DND-41 (cell line): Measurements from ENCODE around the gene NOSIP.

Experiments
- EZH2 ChIP-seq: IDR thresholded peaks from 3 replicates; pipeline ENCODE4 v1.6.1; 2012; ENCODE audit warnings: borderline replicate concordance, low read depth, mild to moderate bottlenecking, moderate library complexity, low read length, inconsistent platforms; ENCODE audit not compliant: severe bottlenecking
- TF ChIP-seq, protein P1 (sequence below): IDR thresholded peaks from 2 replicates; pipeline ENCODE4 v1.5.1; 2012; ENCODE audit warnings: borderline replicate concordance, low read length, moderate library complexity, mild to moderate bottlenecking; ENCODE audit not compliant: poor library complexity, severe bottlenecking; ENCODE audit errors: extremely low read depth

DNA sequence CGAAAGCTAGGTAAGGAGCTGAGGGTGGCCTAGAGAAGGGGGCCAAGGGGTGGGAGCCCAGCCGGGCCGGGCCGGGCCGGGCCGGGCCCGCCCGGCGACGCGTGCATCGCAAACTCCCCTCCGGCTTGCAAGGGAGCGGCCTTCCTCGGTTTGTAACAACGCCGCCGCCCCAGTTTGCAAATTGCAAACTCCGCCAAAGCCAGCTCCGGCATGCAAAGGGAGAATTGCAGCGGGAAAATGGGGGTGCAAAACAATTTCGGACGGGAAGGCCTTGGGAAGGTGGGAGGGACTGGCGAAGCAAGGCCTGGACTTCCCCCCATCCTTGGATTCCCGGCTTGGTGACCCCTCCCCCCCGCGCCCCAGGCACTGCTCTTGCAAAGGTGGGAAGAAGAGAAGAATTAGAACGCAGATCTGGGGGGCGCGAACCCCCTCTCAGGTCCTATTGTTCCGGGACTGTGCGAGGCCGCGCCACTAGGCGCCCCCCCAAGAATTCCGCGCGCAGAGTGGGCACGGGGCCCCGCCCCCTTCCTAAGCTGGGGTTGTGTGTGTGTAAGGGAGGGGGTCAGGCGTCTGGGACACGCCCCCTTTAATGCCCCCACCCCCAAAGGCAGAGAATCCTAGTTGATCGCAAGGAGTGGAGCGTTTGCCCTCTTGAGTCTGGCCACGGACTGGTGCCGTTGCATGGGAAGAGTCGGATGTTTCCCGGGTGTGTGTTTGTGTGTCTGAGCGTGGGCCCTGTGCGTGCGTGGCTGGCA, 11.6 kb upstream of the NOSIP start:
- TF ChIP-seq, protein P1, sequence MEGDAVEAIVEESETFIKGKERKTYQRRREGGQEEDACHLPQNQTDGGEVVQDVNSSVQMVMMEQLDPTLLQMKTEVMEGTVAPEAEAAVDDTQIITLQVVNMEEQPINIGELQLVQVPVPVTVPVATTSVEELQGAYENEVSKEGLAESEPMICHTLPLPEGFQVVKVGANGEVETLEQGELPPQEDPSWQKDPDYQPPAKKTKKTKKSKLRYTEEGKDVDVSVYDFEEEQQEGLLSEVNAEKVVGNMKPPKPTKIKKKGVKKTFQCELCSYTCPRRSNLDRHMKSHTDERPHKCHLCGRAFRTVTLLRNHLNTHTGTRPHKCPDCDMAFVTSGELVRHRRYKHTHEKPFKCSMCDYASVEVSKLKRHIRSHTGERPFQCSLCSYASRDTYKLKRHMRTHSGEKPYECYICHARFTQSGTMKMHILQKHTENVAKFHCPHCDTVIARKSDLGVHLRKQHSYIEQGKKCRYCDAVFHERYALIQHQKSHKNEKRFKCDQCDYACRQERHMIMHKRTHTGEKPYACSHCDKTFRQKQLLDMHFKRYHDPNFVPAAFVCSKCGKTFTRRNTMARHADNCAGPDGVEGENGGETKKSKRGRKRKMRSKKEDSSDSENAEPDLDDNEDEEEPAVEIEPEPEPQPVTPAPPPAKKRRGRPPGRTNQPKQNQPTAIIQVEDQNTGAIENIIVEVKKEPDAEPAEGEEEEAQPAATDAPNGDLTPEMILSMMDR: no peak
- no peak for TF ChIP-seq EZH2
